DOHH2 (cell line): ENCODE measurements around the gene PPAT.

Source experiments
- CTCF ChIP-seq: fragments of 200-600 bp; sonication (generic); IDR thresholded peaks from one replicate; pipeline ENCODE4 v1.5.1; 2014; ENCODE audit warnings: antibody characterized with exemption, mild to moderate bottlenecking, low read depth, low read length; ENCODE audit not compliant: poor library complexity, severe bottlenecking
- EZH2phosphoT487 ChIP-seq: fragments of 200-600 bp; sonication (generic); IDR thresholded peaks from 2 replicates; pipeline ENCODE4 v1.6.1; 2017; ENCODE audit warnings: borderline replicate concordance, mild to moderate bottlenecking, antibody characterized with exemption, low read length, moderate library complexity, mixed read lengths

- no peak for TF ChIP-seq CTCF
- no peak for TF ChIP-seq EZH2phosphoT487
Observed at GRCh38 chr4:56464581-56464980, 29.2 kb upstream of the PPAT start.
